ENCODE results near the gene ZXDB.

GRCh38 chrX:57586360-57586759 is 5.5 kb upstream of the ZXDB start:
- TF ChIP-seq, protein P1, sequence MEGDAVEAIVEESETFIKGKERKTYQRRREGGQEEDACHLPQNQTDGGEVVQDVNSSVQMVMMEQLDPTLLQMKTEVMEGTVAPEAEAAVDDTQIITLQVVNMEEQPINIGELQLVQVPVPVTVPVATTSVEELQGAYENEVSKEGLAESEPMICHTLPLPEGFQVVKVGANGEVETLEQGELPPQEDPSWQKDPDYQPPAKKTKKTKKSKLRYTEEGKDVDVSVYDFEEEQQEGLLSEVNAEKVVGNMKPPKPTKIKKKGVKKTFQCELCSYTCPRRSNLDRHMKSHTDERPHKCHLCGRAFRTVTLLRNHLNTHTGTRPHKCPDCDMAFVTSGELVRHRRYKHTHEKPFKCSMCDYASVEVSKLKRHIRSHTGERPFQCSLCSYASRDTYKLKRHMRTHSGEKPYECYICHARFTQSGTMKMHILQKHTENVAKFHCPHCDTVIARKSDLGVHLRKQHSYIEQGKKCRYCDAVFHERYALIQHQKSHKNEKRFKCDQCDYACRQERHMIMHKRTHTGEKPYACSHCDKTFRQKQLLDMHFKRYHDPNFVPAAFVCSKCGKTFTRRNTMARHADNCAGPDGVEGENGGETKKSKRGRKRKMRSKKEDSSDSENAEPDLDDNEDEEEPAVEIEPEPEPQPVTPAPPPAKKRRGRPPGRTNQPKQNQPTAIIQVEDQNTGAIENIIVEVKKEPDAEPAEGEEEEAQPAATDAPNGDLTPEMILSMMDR (IDR thresholded peaks at IDR 0.05) = no peak
- no peak for TF ChIP-seq POLR2A (IDR thresholded peaks at IDR 0.05)

Data from breast epithelium (tissue), 3 donors.